ENCODE results near the gene CLASP1.

DNA sequence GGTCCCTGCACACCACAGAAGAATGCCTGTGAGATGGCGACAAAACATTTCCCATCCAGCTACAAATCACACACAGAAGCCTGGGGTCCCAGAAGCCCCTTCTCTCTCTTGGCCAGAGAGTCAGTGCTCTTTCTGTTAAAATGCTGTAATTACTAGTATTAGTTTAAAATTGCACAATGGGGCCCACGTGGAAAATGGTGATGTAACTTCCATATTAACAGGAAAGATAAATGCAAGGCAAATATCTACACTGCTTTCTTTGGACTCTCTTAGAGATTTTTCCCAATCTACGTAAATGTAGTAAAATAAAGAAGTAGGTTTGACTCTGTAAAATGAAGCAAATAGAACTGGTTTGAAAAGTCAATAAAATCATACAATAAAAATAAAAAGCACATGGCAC lies 250.4 kb downstream of the CLASP1 start:
- TF ChIP-seq POLR2A (IDR thresholded peaks at IDR 0.05): no peak
- TF ChIP-seq, protein P1, sequence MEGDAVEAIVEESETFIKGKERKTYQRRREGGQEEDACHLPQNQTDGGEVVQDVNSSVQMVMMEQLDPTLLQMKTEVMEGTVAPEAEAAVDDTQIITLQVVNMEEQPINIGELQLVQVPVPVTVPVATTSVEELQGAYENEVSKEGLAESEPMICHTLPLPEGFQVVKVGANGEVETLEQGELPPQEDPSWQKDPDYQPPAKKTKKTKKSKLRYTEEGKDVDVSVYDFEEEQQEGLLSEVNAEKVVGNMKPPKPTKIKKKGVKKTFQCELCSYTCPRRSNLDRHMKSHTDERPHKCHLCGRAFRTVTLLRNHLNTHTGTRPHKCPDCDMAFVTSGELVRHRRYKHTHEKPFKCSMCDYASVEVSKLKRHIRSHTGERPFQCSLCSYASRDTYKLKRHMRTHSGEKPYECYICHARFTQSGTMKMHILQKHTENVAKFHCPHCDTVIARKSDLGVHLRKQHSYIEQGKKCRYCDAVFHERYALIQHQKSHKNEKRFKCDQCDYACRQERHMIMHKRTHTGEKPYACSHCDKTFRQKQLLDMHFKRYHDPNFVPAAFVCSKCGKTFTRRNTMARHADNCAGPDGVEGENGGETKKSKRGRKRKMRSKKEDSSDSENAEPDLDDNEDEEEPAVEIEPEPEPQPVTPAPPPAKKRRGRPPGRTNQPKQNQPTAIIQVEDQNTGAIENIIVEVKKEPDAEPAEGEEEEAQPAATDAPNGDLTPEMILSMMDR (IDR thresholded peaks at IDR 0.05): no peak
